Measurements from ENCODE around the gene GXYLT2.
A peak's percentile ranks its signal among the peaks of the same experiment; 100 is the strongest.

GXYLT2 gene

GRCh38 chr3:72941245-72941644 lies 53.4 kb downstream of the GXYLT2 start:
- no peak for DNase-seq

GRCh38 chr3:72942427-72942826 lies 54.6 kb downstream of the GXYLT2 start:
- no peak for DNase-seq

- DNase-seq = no peak
Observed at GRCh38 chr3:72944696-72945095, 56.9 kb downstream of the GXYLT2 start.

- no peak for DNase-seq
Observed at GRCh38 chr3:72947715-72948490, 60.1 kb downstream of the GXYLT2 start.

GRCh38 chr3:72949016-72949415 lies 61.2 kb downstream of the GXYLT2 start:
- DNase-seq = no peak

GRCh38 chr3:72950372-72950771 lies 62.5 kb downstream of the GXYLT2 start:
- DNase-seq = no peak

- no peak for DNase-seq
Observed at GRCh38 chr3:72950801-72951200, 63.0 kb downstream of the GXYLT2 start.

GRCh38 chr3:72951259-72951722 lies 63.4 kb downstream of the GXYLT2 start:
- no peak for DNase-seq

- DNase-seq = no peak
Observed at GRCh38 chr3:72953325-72953956, 65.6 kb downstream of the GXYLT2 start.

- peak; percentile 24 for DNase-seq
Observed at GRCh38 chr3:72957297-72957696, 69.5 kb downstream of the GXYLT2 start.

GRCh38 chr3:72959336-72959735 lies 71.5 kb downstream of the GXYLT2 start:
- DNase-seq = no peak

GRCh38 chr3:72960812-72961518 lies 73.1 kb downstream of the GXYLT2 start:
- DNase-seq = no peak

- no peak for DNase-seq
Observed at GRCh38 chr3:72961752-72962151, 73.9 kb downstream of the GXYLT2 start.

- DNase-seq = no peak
Observed at GRCh38 chr3:72962317-72962716, 74.5 kb downstream of the GXYLT2 start.

- DNase-seq = no peak
Observed at GRCh38 chr3:72964633-72965032, 76.8 kb downstream of the GXYLT2 start.

GRCh38 chr3:72968266-72968664 lies 80.4 kb downstream of the GXYLT2 start:
- no peak for DNase-seq

- no peak for DNase-seq
Observed at GRCh38 chr3:72969766-72970165, 81.9 kb downstream of the GXYLT2 start.

- no peak for DNase-seq
Observed at GRCh38 chr3:72970942-72971341, 83.1 kb downstream of the GXYLT2 start.

- no peak for DNase-seq
Observed at GRCh38 chr3:72972706-72973030, 84.8 kb downstream of the GXYLT2 start.

GRCh38 chr3:72973031-72973723 lies 85.3 kb downstream of the GXYLT2 start:
- DNase-seq = no peak

GRCh38 chr3:72973786-72974185 lies 85.9 kb downstream of the GXYLT2 start:
- no peak for DNase-seq

GRCh38 chr3:72974956-72975355 lies 87.1 kb downstream of the GXYLT2 start:
- no peak for DNase-seq

- no peak for DNase-seq
Observed at GRCh38 chr3:72976281-72976741, 88.5 kb downstream of the GXYLT2 start.
